ACHN (cell line): ENCODE results near the gene LUZP2.

Experiments
- DNase-seq: peaks from one replicate; pipeline ENCODE4 v3.0.0-alpha.2; 2015
- in situ Hi-C: cut with HindIII; loops from 2 replicates; pipeline ENCODE4 v1.10.0; 2017; ENCODE audit warnings: low sequenced_read_pairs, low pct_ligation_motif_present, low pct_unique_long_range_greater_than_20kb

Gene LUZP2

DNA sequence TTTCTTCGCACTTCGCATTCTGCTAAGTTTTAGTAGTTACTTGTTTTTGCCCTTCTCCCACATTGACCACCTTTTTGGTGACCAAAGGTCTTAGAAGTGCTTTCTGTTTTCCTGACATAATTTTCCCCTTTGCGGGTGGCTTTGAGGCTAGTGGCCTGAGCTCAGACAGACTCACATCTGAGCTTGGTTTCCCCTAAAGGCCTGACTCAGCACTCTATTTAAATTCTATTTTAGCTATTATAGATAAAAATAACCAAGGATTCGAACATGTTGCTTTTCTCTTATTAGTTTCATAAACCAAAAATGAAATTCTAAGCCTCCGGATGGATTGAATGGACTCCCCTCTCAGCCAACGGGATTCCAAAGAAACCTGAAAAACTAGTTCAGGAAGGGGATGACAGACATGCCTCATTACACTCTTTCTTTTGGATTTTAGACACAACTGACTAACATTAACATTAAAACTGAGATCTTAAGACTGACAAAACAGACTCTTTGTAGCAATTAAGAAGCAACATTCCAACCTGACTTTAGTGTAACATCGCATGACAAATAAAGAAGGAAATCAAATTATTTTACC lies 258.5 kb downstream of the LUZP2 start:
- in situ Hi-C loops = no loop called here
- no peak for DNase-seq

DNA sequence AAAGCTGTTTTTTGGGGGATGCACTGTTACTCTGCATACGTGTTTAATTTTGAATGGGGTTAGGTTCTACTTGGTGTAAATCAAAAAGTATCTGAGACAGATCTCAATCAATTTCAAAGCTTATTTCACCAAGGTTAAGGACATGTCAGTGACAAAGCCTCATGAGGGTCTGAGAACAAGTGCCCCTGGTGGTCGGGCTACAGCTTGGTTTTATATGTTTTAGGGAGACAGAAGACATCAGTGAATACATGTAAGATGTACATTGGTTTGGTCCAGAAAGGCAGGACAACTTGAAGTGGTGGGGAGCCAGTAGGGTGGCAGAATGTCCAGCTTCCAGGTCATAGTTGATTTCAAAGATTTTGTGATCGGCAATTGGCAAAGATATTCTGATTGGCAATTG lies 262.9 kb downstream of the LUZP2 start:
- DNase-seq = no peak
- in situ Hi-C loops = no loop called here

DNA sequence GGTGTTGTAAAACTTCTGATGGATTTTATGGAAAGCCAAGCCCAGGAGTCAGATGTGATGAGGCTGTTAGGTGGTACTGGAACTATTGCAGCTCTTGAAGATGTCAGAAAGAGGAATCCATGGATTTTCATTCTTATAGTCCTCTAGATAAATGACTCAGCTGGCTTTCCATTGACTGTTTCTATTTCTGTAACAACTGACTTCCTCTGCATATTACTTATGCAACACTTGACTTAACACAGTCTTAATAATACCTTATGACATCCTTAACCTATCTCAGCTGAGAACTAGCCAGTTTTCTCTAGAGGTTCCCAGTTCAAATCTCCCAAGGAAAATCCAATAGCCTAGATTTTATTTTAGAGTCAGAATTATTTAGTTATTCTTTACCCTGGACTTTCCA lies 263.8 kb downstream of the LUZP2 start:
- DNase-seq = no peak
- in situ Hi-C loops = no loop called here

DNA sequence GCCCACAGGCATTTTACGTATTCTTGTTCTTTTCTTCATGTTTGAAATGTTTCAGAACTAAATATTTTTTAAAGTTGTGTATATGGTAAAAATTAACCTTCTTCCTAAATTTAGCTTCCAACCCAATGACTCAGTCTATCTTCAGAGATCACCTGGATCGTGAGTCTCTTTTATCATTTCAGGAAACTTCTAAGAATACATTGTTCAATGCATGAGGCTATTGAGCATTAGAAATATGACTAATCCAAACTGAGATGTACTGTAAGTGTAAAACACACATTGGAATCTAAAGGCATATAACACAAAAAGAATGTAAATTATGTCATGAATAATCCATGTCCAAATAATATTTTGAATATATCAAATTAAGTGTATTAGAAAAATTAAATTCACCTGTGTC lies 265.2 kb downstream of the LUZP2 start:
- DNase-seq = no peak
- in situ Hi-C loops = no loop called here

DNA sequence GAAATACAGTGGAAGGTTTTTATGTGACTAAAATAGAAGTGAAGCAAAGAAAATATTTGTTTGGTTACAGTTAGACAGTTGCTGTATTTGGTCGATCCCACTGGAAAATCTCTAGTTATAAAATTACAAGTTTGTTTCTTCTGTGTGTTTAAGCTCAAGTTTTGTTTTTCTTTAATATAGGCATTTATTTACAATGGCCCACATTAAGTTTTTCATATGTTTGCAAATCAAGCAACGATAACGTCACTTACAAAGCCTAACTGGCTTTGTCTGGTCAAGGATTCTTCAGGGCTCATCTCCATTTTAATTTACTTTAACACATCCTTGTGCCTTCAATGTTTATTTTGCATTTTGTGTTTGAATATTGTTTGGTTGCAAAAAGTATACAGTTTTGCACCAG lies 270.6 kb downstream of the LUZP2 start:
- in situ Hi-C loops = no loop called here
- no peak for DNase-seq

DNA sequence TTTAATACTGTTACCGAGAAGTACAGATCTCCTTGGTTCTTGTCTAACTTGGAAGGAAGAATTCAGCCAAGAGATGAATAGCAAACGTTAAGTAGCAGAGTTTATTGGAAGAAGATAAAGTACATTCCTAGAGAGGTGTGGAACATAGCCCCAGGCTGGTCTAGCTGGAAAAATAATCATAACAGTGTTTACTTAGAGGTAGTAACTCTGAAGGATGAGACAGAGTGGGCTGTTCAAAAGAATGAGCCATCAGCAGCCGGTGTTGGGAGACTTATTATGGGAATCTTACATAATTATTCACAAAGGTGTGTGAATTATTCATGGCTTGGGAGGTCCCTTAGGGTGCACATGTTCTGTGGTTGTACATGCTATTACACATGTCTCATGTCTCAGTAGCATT lies 276.5 kb downstream of the LUZP2 start:
- in situ Hi-C loops = no loop called here
- DNase-seq = no peak

DNA sequence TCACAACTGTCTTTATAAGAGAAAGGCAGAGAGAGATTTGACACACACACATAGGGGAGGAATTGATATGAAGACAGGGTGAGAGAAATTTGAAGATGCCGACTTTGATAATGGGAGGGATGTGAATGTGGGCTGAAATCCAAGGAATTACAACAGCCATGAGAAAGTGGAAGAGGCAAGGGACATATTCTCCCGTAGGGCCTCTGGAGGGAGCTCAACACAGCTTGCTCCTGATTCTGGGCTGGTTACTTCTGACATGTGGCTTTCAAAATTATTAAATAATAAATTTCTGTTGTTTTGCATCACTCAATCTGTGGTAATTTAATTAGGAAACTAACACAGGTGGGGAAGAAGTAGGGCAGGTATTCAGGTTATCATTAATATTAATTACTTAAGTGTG lies 282.9 kb downstream of the LUZP2 start:
- no peak for DNase-seq
- in situ Hi-C loops = no loop called here

DNA sequence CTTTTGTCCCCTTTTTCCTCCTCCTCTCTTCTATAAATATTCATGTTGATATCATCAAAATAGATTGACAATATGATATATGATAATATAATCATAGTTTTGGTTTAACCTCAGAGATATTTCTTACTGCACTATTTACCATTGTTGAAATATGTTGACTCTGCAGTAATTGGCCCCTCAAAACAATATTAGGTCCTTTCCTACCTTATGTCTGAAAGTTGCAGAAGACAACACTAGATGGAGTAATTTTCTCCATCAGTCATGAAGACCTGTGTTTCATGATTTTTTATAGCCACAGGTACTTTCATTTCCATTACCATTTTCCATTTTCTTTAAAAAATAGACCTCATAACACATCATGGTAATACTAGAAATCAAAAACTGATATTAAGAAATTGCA lies 284.4 kb downstream of the LUZP2 start:
- in situ Hi-C loops = no loop called here
- DNase-seq = no peak

DNA sequence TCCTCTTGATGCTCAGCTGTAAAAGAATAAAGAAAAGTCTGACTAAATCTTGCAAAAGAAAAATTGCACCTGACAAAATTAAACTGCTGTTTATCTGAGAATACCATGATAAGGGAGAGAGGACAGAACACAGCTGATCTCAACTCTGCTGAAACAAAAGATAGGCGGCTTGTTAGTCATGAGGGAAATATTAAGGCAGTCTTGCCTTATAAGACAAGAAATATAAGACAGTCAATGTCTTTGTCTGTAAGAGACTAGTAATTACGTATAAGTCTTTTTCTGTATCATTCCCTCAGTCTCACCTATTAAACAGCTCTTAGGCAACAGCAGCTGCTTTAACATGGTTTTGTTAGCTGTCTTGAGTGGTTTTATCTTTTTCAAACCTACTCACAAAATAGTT lies 296.6 kb downstream of the LUZP2 start:
- in situ Hi-C loops = no loop called here
- DNase-seq = no peak

DNA sequence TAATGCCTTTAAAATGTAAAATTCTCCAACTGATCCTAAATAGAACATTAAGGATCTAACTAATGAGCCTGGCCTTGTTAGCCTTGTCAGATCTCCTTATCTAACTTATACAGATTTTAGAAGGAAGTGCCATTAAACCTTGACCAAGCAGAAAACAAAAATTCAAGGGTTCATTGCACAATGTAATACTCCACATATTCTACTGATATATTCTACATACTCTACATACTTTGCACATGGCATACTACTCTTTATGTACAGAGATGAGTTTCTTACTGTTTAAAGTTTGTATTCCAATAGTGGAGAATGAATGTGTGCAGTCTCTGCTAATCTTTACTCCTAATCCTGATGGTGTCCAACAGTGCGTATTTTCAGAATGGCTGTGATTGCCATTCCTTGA lies 297.2 kb downstream of the LUZP2 start:
- in situ Hi-C loops = no loop called here
- DNase-seq = no peak

DNA sequence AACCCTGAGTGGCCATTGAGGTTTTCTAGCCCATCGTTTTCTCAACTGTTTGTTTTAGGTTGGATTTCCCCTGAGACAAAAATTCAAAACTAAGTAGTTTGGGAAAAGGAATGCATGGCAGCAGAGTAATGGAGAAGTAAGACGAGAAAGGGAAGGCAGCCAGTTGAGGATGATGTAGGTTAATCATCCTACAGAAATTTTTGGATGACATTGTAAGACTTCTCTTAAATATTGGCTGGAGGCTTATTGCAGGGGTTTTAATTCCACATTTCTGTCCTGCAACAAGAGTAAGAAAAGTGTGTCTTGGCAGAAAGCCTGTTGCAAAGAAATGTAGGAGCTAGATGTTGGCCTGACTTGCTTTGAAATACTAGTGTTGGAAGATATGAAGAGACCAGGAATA lies 308.8 kb downstream of the LUZP2 start:
- in situ Hi-C loops = no loop called here
- no peak for DNase-seq

DNA sequence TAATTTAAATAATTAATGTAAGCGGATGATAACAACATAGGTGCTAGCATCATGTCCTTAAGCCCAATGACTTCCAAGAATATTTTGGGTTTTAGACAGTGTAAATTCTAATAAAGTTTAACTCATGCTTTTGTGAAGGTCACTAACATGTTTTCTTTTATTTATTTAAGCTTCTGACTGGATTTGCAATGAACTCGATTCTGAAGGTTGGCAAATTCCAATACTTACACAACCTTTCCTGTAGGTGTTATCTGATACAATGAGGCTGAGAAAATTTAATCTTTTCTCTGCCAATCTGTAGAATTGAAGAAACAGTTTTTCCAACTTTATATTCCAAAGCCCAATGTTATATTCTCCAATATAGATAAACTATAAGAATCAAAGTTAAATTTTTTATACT lies 311.3 kb downstream of the LUZP2 start:
- in situ Hi-C loops = no loop called here
- no peak for DNase-seq

DNA sequence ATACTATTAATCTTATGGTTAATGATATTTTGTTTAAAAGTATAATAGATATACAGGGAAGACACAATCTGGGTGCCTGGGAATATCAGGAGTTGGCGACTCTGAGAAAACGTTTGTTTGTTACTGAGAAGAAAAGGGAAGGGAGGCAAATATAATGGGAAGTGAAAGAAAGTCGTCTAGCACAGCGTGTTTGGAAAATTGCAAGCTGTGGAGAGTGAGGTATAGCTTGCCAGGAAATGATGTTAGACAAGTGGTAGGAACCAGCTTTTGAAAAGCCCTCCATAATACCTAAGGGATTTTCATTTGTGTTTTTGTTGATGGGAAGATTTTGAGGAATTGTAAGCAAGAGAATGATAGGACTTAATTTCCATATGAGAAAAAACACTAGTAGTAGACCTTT lies 322.2 kb downstream of the LUZP2 start:
- in situ Hi-C loops = no loop called here
- DNase-seq = no peak

DNA sequence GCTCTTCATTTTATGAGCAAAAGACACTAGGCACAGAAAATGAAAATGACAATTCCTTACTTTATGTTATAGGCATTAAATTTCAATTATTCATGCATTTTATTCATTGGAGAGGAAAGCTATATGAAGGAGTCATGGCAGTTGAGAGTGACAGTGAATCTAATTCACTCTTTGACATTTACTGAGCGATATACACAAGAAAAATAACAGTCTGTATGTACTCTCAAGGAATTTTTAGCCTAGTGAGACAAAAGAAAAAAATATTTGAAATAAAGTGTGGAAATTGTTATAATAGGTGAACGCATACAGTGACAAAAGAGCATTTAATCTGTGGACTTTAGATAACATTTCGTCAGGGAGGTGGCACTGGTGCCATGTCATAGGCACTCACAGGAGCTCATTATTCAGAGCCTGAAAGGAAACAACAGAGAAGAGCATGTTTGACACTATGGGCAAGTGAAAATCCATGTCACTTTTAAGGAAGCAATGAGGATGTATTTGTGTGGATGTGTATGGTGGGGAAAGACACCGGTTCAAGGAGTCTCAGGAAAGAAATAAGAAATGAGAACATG lies 323.1 kb downstream of the LUZP2 start:
- DNase-seq = no peak
- in situ Hi-C loops = no loop called here

DNA sequence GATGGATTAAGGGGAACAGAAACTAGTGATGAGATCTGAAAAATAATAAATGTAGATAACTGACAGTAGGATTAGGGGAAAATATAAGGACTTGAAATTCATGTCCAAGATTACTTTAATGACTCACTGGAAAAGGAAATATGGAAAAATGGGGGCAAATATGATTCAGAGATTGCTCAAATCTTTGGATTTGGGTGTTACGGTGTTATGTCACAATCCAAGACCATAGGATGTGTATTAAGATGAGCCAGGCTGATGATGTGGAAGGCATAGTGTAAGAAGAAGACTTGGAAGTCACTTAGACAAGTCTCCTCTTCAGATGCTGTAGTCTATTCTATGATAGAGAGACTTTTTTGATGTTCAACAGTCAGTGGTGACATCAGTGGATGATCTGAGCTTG lies 323.7 kb downstream of the LUZP2 start:
- in situ Hi-C loops = no loop called here
- no peak for DNase-seq

DNA sequence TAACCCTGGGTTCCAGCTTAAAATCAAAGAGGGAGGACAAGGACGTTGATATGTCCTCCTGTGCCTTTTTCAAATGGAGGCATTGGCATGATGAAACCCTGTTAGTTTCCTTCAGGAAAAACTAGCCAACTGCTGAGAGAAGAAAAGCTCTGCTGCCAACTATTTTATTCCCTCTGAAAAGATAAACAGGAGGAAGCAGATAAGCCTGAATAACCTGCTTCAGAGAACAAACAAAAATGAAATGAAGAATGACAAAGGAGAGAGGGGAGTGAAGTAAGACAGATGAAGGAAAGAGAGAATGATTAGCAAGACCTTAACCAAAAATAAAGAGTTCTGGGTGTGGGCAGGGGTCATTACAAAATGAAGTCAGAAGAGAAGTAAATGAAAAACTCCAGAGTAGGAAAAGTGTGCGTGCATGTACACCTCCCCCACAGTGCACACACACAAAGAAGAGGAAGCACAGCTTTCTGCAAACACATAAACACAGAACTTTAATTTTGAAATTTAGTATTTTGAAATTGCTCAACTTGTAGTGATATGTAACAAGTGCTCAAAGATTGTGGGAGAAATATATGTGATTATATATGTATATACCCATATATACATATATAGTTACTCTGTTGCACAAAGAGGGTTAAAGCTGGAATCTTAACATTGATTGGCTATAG lies 332.2 kb downstream of the LUZP2 start:
- no peak for DNase-seq
- in situ Hi-C loops = no loop called here

DNA sequence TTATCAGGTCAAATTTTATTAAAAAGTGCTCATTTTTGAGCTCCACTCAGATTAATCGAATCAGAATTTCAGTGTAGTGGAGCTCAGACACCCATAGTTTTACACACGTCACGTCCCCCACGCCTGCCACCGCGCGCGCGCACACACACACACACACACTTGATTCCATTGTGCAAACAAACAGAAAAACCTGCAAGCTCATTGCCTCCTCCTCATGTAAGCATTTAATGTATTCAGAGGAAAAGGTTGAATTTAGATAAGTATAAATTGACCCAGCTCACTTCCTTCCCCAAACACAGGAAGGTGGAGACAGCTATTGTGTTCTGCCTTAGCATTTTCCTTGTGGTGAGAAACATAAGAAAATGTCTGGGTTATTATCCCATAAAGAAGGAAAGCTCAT lies 336.7 kb downstream of the LUZP2 start:
- DNase-seq = no peak
- in situ Hi-C loops = no loop called here

DNA sequence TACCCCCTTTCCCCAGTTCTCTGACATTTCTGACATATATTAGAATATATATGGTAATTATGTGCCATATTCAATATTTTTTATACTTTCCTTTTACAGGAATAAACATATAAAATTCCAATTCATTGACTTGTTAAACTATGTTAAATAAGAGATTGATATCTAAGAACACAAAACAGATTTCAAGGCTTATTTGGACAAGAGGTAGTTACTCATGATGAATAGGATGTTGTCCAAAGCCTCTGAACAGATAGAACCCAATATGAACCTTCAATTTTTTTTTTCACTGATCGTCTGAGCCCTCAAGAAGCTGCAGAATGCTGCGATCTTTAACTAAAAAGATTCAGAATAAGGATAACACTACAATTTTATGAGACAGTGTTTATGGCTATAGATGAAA lies 340.3 kb downstream of the LUZP2 start:
- DNase-seq = no peak
- in situ Hi-C loops = no loop called here

DNA sequence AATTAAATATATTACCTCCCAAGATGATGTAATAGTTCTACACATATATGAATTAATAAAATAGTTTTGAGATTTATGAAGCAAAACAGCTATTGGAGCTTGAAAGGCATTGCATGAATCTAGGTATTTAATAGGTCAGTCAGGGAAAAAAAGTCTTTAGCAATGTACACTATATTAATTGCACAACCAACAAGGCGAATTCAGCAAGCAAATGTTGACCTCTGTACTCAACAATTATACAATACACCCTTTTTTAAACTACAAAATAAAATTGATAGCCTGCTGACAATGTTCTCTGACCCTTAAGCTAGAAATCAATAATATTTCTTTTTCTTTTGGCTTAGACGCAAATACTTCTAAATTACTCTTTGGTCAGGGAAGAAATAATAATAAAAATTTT lies 345.5 kb downstream of the LUZP2 start:
- no peak for DNase-seq
- in situ Hi-C loops = no loop called here

DNA sequence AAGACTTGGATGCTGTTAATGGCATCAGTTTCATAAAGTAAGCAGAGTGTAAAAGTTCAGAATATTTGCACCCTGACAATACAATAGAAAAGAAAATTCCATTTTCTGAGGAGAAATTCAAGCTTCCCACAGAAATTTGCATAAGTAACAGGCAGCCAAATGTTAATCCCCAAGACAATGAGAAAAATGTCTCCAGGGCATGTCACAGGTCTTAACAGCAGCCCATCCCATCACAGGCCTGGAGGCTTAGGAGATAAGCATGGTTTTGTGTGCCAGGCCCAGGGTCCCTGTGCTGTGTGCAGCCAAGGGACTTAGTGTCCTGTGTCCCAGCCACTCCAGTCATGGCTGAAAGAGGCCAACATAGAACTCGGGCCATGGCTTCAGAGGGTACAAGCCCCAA lies 347.6 kb downstream of the LUZP2 start:
- in situ Hi-C loops = no loop called here
- DNase-seq = no peak
